HEK293T (cell line): ENCODE data around the gene PSMD7.

Source experiments
- BHLHE40 ChIP-seq: fragments of 450-650 bp; IDR thresholded peaks from 2 replicates; pipeline ENCODE4 v1.6.1; 2016; ENCODE audit warnings: mild to moderate bottlenecking, moderate library complexity, borderline replicate concordance
- CTBP1 ChIP-seq: fragments of 450-650 bp; IDR thresholded peaks from 2 replicates; pipeline ENCODE4 v1.6.1; 2016; ENCODE audit warnings: borderline replicate concordance
- ELF4 ChIP-seq: fragments of 450-650 bp; IDR thresholded peaks from 2 replicates; pipeline ENCODE4 v1.6.1; 2017; ENCODE audit warnings: antibody characterized with exemption
- FOXA1 ChIP-seq: fragments of 450-650 bp; IDR thresholded peaks from 2 replicates; pipeline ENCODE4 v1.6.1; 2016; ENCODE audit warnings: mild to moderate bottlenecking
- FOXK2 ChIP-seq: fragments of 450-650 bp; IDR thresholded peaks from 2 replicates; pipeline ENCODE4 v1.6.1; 2016; ENCODE audit warnings: mild to moderate bottlenecking
- FOXM1 ChIP-seq: fragments of 450-650 bp; IDR thresholded peaks from 2 replicates; pipeline ENCODE4 v1.6.1; 2017; ENCODE audit warnings: mild to moderate bottlenecking, borderline replicate concordance
- NFRKB ChIP-seq: fragments of 450-650 bp; IDR thresholded peaks from 2 replicates; pipeline ENCODE4 v1.6.1; 2016; ENCODE audit warnings: mild to moderate bottlenecking, moderate library complexity
- SP1 ChIP-seq: fragments of 450-650 bp; IDR thresholded peaks from 2 replicates; pipeline ENCODE4 v1.6.1; 2017
- SUZ12 ChIP-seq: fragments of 450-650 bp; IDR thresholded peaks from 2 replicates; pipeline ENCODE4 v1.6.1; 2016; ENCODE audit warnings: mild to moderate bottlenecking
- TARDBP ChIP-seq: fragments of 450-650 bp; IDR thresholded peaks from 2 replicates; pipeline ENCODE4 v1.6.1; 2016
- ZNF384 ChIP-seq: fragments of 450-650 bp; IDR thresholded peaks from 2 replicates; pipeline ENCODE4 v1.6.1; 2016

- TF ChIP-seq FOXM1 (no peak), BHLHE40 (no peak), FOXA1 (no peak), ZNF384 (no peak), CTBP1 (no peak), SUZ12 (no peak), TARDBP (no peak), NFRKB (no peak), ELF4 (no peak), FOXK2 (no peak), SP1 (no peak)
These were observed 39.6 kb upstream of the PSMD7 start for GRCh38 chr16:74257061-74257460.
